Stimulated activated CD4-positive, alpha-beta T cell treated with anti-CD3 and anti-CD28 coated beads, TNF-alpha, amount 100 ng/mL, for 48 hours (primary cell): ENCODE data around the gene GNG14.
"Not testable (repeated sequence)": the region's sequence is repeated elsewhere in the genome, so short reads cannot be mapped to it uniquely, and the experiment has no call there.

Experiments used
- DNase-seq, 3 donors: peaks; one replicate each; pipeline ENCODE4 v3.0.0-alpha.2; 2020; ENCODE audit warnings: low read depth in 3 of 3

Gene GNG14

DNA sequence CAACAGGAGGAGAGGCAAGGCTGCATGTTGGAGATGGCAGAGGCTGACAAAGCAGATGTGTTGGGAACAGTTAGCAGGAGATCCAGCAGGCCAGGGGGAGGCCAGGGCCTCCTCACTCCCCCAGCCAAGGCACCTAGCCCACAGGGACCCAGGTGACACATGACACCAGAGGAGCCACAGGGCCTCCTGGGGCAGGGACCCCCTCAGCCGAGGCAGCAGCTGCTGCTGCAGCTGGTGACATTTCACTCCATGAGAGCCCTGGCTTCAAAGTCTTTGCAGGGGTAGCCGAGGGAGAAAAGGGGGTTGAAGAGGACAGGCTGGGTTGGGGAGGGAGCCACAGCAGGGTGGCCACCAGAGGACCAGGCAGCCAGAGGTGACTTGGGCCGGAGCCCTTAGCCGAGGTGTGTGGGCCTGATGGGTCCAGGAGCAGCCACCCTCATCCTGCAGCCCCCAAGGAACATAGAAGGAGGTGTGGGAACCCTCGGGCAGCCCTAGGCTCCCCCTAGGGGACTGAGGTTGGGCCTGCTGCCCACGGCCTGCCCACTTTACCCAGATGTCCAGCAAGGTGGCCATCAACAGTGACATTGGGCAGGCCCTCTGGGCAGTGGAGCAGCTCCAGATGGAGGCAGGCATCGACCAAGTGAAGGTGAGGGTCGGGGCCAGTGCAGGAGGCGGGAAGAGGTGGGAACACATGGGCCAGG lies at the start of gene GNG14:
GNG14 (plus strand) TSS at position 503 of the 701 bp plus-strand sequence; CDS start at position 554, 51 bp downstream.
- no peak for DNase-seq

DNA sequence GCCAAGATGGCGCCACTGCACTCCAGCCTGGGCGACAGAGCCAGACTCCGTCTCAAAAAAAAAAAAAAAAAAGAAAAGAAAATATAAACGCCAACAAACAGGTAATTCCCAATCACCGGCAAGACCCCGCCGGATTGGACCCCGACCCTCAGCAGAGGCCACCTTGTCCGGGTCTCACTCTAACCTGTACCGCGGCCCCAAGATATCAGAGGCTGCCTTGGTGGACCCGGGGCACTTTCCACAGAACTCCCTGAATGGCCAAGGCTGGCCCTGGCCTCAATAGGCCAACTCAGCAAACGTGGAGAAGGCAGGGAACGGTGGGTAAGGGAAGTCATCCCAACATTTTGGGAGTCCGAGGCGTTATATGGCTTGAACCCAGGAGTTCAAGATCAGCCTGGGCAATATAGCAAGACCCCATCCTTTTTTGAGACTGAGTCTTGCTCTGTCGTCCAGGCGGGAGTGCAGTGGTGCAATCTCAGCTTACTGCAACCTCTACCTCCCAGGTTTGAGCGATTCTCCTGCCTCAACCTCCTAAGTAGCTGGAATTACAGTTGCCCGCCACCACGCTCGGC lies 49.1 kb upstream of the GNG14 start:
- DNase-seq, result no peak

DNA sequence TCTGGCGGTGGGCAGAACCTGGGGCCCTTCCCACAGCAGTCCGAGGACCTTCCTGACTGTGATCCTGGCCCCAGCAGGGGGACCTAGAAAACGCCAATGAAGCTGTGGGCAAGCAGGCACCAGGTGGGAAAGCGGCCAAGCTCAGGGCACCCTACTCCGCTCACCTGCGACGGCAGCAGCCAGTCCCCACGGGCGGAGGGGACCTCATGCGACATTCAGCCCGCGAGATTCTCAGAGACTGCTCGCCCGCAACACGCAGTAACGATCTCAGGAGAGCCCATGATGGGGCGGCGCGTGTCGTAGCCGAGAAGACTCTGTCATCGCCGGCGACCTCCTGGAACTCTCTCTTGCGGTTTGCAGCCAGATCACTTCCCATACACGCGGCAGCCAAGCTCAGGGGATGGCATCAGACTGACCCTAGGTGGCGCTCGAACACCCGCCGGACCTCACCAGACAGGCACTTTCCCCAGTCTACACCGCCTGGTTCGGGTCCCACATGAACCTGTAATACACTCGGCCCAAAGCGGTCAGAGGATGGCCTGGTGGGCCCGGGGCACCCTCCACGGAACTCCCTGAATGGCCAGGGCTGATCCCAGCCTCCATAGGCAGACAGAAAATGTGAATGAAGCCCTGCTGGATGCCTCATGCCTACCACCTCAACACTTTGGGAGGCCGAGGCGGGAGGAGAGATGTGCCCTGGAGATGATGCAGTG lies 47.7 kb upstream of the GNG14 start:
- DNase-seq, result peak; percentile 75 to 84 (median 82)

DNA sequence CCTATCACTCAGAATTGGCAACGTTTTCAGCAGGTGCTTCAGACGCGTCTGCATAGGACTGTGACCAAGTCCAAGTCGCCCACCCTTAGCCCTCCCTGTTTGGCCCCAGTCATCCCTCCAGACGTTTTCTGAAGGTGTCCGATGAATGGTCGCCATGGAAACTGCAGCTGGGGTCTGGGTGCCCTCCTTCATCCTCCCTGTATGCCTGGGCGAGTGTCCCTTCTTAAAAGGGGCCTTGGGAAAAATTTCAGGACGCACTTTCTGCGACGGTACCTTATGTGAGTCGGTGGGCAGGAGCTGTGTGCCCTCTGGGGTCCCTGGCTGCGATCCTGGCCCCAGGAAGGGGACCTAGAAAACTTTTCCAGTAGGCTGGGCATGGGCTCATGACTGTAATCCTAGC lies 46.3 kb upstream of the GNG14 start:
- DNase-seq, result no peak

- no peak for DNase-seq
These were observed 45.3 kb upstream of the GNG14 start for GRCh38 chr19:12642506-12642905.

- not testable (repeated sequence) for DNase-seq
These were observed 44.1 kb upstream of the GNG14 start for GRCh38 chr19:12643716-12644115.

DNA sequence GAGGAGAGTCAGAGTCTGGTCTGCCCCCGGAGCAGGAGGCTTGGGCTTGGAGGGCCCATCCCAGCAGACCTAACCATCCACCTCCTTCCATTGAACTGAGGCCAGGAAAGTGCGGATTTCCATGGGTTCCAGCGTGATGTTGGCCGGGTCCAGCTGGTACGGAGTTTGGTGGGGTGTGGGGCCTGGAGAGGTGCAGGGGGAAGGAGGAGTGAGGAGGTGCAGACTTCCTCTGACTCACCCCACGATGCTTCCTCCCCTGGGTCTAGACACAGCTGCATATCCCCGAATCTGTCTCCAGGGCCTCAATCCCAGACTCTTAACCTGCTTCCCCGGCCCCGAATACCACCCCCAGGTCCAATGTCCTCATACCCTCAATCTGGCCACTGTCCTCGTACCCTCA lies 41.2 kb upstream of the GNG14 start:
- DNase-seq, result no peak

GRCh38 chr19:12647047-12647446 lies 40.8 kb upstream of the GNG14 start:
- no peak for DNase-seq

GRCh38 chr19:12647490-12648071 lies 40.2 kb upstream of the GNG14 start:
- peak in 1 of 3 donors; percentile 54 for DNase-seq

DNA sequence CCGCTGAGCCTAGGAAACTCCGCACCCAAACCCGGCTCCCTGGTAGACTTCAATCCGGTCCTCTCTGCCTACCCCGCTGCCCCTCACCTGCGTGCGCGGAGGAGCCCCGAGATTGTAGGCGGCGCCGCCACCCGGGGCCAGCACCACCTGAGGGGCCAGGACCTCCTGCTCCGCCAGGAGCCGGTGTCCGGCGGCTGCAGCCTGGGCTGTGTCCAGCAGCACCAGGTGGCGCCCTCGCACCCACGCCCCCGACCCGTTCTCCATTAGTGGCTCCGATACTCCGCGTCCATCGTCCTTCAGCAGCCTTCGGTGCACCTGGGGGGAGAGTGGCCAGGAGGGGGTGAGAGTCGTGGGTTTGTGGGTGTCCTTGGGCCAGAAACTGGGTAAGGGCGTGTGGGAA lies 39.7 kb upstream of the GNG14 start:
- no peak for DNase-seq

- DNase-seq, result no peak
These were observed 37.9 kb upstream of the GNG14 start for GRCh38 chr19:12649941-12650340.

GRCh38 chr19:12652219-12652618 lies 35.6 kb upstream of the GNG14 start:
- DNase-seq, result no peak

- no peak for DNase-seq
These were observed 32.3 kb upstream of the GNG14 start for GRCh38 chr19:12655546-12655945.

DNA sequence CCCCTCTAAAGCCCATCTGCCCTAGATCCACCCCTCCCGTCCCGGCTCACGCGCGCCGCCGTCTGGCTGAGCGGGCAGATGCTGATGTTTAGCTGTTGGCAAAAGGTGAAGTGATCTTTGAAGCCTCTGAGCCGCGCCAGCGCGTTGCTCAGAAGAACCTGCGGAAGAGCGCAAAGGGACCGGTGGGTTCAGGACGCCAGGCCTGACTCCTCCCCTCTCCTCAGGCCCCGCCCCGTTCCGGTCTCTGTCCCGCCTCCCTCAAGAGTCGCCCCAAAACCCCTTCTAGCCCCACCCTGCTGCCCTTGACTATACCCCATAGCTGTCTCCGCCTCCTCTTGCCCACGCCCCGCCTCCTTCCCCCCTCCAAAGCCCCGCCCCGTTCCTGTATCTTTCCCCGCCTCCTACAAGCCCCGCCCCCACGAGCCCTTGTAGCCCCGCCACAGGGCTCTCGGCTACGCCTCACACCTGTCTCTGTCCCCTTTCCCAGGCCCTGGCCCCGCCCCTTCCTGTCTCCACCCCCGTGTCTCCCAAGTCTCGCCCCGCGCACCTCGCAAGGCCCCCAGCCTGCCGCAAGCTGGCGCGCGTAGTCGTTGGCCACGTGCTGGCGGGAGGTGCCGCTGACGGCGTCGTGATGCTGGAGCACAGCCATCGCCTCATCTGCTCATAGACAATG lies 30.8 kb upstream of the GNG14 start:
- DNase-seq, result peak in 2 of 3 donors; percentile 23 to 53

DNA sequence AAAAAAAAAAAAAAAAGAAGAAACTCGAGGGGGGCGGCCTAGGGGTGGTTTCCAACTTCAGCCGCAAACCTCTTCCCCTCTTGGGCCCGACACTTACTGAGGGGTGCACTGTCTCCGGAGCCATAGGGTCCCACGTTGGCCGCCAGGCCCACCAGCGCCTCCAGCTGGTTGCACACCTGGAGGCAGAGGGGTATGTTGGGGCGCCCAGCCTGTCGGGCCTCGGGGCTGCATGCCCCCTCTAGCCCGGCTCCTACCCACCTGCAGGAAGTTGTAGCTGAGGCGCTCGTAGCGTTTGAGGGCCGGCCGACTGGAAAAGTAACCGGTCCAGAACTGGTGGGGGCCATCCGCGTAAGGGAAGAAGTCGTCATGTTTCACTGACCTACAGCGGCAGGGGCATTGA lies 29.8 kb upstream of the GNG14 start:
- no peak for DNase-seq

DNA sequence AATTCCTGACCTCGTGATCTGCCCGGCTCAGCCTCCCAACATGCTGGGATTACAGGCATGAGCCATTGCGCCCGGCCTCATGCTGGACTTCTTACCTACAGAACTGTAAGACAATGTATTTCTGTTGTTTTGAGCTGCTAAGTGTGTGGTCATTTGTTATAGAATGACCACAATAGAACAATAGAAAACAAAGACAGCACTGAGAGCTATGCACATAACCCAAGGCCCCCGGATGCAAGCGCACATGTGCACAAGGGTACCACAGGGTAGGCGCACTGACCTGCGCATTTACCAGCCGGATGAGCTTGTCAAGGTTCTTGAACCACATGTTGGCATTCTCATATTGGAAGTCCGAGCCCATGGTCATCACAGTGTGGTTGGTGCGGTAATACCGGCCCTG lies 26.8 kb upstream of the GNG14 start:
- no peak for DNase-seq

DNA sequence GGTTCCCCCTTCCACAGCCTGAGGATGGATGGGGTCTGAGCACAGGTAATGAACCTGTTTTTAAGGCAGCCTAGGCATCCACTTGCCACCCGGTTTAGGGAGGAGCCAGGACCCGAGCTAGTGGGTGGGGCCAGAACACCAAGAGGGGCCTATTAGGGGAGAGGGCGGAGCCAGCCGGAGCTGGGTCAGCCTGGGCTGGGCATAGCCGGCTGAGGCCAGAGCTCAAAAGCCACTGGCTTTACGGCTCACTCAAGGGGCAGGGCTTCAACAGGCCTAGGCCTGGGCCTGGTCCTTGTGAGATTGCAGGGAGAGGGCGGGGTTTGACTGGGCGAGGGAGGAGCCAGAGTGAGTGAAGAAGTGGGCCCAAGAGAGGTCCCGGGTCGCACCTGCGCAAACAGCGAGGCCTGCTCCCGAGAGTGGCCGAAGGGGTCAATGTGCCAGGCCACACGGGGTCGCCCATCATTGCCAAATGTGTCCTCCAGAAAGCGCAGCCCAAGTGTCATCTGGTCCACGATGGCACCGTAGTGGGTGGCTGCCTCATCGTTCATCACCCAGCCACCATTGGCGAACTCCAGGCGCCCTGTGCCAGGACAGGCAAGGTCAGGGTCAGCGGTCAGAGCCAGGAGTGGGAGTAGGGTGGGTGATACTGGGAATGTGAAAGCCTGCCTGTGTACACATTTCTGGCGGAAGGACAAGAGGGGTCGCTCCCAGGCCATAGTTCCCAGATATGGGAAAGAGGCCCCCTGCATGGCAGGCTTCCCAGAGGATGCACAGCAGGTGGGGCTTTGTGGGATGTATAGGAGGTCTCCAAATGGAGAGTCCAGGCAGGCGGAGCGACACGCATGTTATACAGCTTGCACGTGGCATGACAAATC lies 23.2 kb upstream of the GNG14 start:
- no peak for DNase-seq

DNA sequence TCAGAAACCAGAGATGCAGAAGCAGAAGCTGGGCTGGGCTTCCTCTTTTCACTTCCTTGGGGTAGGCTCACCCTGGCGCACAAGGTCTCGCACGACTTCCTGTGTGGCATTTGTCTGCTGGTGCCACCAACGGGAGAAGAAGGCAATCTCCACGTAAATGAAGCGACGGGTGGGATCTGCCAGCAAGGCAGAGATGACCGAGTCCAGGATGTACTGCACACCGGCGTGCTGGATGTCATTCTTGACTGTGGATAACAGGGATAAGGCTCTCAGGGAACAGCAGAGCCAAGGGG lies 22.6 kb upstream of the GNG14 start:
- DNase-seq, result peak in 1 of 3 donors; percentile 35

DNA sequence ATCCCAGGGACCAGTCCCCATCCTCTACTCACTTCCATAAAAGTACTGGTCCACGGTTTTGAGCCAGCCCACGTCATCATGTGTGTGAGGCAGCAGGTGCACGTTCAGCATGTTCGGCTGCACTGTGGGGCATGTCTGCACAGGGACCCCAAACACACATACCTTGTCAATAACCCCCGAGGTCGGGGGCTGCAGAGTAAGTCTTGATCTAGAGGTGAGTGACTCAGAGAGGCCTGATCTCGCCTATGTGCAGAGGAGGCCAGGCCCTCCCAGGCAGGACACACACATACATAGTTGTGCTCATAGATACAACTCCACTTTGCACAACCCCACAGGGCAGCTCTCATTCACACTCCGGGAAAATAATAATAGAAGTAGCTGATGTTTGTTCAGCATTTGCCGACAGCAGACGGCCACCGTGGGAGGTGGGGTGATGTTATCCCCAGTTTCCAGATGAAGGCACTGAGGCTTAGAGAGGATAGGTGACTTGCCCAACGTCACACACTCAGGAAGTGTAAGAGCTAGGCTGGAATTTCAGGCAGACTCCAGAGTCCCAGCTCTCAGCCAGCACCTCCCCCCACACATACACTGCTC lies 22.0 kb upstream of the GNG14 start:
- no peak for DNase-seq

DNA sequence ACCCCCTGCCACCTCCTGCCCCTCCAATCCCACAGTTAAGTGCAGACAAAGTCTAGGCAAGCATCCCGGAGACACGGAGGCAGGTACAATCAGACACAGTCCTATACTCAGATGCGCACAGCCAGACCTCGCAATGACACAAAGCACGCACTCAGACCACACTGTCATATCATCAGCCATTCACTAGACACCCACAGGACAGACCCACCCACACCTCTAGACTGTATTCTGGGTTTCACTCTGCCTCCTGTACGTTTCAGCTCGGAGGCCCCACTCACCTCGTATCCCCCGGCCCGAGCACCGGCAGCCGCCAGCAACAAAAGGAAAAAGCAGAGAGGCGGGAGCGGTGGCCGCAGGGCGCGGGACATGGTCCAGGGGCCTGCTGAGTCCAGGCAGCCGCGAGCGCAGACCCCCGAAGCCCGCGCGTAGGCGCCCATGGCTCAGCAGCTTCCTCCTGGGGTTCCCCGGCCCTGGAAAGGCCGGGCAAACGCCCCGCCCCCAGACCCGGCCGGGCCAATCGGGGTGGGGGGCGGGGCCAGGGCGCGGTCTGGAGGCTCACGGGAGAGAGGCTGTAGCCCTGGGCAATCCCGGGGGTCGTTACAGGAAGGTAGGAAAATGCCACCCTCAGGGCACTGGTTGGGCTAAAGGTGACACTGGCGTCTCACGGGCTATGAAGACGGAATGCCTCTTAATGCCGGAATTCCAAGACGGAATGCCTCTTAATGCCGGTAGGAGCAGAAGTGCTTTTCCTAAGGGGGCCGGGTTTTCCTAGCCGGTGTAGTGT lies 21.3 kb upstream of the GNG14 start, which contains the start of the genes MAN2B1 and WDR83:
MAN2B1 (minus strand) TSS at position 478 of the 784 bp plus-strand sequence; CDS start at position 437, 41 bp downstream.
WDR83 (plus strand) TSS at position 543 of the 784 bp plus-strand sequence. CDS start 2,984 bp downstream, outside the sequence.
- DNase-seq, result peak in 2 of 3 donors; percentile 62 to 85
